CD1c-positive myeloid dendritic cell (primary cell): Measurements from ENCODE around the gene KIR3DL2.
"Not testable (repeated sequence)": the region's sequence is repeated elsewhere in the genome, so short reads cannot be mapped to it uniquely, and the experiment has no call there.

Experiments
- DNase-seq: peaks from one replicate; pipeline ENCODE4 v3.0.0-alpha.2; 2016; ENCODE audit errors: extremely low spot score

The KIR3DL2 gene

DNA sequence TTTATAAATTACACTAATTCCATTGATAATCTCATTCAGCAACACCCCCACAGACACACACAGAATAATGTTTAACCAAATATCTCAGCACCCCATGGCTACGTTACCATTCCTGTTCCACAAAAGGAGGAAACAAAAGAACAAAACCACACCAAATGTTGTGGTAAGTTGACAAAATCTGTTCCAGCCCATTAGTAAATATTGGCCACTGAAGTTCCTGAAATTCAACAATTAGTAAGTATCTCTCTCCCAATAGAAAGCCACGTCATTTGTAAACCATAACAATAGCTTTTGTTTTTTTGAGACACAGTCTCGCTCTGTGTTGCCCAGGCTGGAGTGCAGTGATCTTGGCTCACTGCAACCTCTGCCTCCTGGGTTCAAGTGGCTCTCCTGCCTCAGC, 21.5 kb downstream of the KIR3DL2 start:
- DNase-seq = peak; percentile 77

DNA sequence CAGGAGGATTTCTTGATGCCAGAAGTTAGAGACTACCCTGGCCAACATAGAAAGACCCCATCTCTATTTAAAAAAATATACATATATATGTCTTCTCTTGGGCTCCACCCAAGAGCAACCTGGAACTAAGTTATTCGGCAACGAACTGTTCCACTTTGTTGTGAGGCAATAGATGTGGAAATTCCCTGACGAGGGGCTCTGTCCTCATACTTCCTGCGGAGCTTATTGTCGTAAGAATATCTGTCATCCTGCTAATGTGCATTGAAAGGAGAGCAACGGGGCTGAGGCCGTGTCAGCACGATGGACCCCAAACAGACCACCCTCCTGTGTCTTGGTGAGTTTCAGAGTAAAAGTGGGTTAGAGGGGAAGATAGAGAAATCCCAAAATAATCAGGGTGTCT, 23.7 kb downstream of the KIR3DL2 start, which contains the start of gene FCAR:
TSS of gene FCAR (plus strand) at position 246 of the 400 bp plus-strand sequence. CDS start at position 301, 55 bp downstream.
- peak; percentile 87 for DNase-seq

DNA sequence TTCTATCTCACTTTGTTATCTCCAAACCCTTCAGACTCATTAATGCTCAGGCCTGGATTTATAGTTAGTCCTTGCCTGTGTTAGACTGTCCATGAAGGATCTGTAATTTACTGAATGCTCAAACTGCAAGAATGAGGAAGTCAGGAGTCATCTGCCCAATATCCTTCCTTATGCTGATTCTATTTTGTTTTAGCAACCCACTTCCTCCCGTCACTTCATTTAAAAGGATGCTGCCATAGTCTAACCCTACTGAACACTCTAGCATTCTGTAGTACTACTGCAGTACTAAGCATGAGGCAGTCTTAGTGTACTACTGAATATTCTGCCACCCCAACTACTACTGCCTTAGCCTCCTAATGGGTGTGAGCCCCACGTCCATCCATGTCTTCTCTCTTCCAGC, 25.3 kb downstream of the KIR3DL2 start:
- DNase-seq = peak; percentile 79

DNA sequence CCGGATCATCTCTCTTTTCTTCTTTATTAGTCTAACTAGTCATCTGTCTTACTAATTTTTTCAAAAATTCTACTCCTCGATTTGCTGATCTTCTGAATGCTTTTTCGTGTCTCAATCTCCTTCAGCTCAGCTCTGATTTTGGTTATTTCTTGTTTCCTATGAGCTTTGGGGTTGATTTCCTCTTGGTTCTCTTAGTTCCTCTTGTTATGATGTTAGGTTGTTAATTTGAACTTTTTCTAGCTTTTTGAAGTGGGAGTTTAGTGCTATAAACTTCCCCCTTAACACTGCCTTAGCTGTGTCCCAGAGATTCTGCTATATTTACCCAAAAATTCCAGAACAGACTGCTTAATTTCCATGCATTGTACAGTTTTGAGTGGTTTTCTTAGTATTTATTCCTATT, 27.2 kb downstream of the KIR3DL2 start:
- DNase-seq = peak; percentile 84

DNA sequence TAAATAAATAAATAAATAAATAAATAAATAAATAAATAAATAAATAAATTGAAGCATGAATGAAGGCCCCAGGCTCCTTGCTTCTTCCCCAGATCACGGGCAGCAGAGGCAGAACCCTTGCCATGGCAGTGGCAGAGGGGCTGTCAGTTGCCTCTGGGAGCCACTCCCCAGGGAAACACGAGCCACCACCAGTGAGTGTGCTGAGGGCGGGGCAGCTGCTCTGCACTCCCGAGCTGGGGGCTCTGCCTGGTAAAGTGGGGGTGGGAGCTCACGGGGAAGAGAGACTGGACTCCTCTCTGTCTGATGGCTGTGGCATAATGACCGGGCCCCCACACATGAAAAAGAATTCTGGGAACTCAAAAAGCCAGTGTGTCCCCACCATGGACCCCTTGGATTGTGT, 31.6 kb downstream of the KIR3DL2 start:
- no peak for DNase-seq

DNA sequence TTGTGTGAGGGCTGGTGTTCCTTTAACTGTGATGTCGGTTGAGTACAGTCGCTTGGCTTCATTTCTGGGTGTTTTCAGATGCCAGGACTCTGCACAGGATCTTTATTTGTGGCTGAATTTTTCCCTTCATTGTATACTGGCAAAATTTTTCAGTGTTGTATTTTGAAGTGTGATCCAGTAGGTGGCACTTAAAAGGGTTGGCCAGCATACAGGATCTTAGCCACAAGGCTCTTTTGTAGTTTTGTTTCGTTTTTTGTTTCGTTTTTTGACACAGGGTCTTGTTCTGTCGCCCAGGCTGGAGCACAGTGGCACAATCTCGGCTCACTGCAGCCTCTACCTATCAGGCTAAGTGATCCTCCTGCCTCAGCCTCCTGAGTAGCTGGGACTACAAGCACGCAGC, 32.5 kb downstream of the KIR3DL2 start:
- peak; percentile 50 for DNase-seq

DNA sequence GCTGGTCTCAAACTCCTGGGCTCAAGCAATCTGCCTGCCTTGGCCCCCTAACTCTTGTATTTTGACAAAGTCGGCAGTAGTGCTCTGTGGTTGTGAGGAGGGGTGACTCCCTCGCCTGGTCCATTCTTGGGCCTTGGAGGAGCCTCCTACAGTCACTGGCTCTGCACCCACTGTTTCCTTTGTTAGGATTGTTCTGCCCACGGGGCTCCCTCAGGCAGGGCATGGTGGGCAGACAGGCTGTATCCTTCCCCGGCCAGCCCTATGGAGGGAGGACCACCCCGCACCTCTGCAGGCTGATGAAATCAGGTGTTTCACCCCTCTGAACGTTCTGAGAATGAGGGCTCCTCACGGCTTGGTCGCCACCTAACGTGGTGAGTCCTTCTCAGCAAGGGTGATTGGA, 33.0 kb downstream of the KIR3DL2 start:
- no peak for DNase-seq

DNA sequence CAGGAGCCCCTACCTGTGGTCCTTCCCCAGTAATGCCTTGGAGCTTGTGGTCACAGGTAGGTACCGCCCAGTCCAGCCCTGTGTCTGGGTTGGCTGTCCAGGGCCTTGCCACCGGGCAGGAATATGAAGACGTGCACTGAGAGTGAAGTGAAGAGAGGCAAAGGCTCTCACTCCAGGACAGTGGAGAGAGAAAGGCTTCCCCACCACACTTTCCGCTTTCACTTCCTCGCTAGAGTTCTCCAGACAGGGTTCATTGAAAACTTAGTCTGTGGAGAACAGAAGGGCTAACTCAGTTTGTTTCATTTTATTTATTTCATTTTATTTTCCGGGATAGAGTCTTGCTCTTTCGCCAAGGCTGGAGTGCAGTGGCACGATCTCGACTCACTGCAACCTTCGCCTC, 38.0 kb downstream of the KIR3DL2 start:
- peak; percentile 26 for DNase-seq

DNA sequence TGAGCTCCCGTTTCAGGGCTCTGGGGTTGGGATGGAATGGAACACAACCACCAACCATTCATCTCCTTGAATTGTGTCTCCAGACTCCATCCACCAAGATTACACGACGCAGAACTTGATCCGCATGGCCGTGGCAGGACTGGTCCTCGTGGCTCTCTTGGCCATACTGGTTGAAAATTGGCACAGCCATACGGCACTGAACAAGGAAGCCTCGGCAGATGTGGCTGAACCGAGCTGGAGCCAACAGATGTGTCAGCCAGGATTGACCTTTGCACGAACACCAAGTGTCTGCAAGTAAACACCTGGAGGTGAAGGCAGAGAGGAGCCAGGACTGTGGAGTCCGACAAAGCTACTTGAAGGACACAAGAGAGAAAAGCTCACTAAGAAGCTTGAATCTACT, 39.3 kb downstream of the KIR3DL2 start:
- DNase-seq = no peak

DNA sequence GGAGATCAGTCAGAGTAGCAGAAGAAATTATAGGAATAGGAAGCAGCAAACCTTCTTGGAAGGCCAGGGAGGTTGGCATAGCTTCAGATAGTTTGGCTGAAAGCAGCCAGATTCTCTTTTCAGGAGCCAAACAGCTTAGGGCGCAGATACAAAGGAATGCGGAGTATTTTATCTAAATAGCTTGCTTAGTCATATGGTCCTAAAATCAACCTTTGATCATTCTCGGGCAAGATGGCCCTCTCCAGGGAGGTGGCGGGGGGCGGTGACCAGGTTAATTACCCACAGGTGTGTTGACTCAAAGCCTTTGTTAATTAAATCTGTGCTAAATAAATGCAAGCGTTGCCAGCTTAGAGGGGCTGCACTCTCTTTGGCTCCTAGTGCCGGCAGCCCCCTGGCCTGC, 43.2 kb downstream of the KIR3DL2 start:
- DNase-seq = no peak

DNA sequence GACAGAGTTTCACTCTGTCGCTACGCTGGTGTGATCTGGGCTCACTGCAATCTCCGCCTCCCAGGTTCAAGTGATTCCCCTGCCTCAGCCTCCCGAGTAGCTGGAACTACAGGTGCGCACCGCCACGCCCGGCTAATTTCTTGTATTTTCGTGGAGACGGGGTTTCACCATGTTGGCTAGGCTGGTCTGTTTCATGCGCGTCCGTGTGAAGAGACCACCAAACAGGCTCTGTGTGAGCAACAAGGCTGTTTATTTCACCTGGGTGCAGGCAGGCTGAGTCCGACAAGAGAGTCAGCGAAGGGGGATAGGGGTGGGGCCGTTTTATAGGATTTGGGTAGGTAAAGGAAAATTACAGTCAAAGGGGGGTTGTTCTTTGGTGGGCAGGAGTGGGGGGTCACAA, 43.9 kb downstream of the KIR3DL2 start:
- DNase-seq = not testable (repeated sequence)

DNA sequence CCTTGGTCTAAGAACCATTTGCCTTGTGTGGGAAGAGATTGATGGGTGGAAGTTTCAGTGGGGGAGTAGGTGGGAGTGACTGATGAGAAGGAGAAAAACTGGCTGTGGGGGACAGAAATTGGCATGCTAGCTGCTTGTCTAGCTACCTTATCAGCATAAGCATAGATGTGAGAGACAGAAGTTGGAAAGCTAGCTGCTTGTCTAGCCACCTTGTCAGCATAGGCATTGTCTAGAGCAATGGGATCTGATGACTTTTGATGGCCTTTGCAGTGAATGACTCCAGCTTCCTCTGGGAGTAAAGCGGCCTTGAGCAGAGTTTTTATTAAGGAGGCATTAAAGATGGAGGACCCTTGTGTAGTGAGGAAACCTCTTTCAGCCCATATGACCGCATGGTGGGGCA, 45.8 kb downstream of the KIR3DL2 start:
- DNase-seq = no peak

DNA sequence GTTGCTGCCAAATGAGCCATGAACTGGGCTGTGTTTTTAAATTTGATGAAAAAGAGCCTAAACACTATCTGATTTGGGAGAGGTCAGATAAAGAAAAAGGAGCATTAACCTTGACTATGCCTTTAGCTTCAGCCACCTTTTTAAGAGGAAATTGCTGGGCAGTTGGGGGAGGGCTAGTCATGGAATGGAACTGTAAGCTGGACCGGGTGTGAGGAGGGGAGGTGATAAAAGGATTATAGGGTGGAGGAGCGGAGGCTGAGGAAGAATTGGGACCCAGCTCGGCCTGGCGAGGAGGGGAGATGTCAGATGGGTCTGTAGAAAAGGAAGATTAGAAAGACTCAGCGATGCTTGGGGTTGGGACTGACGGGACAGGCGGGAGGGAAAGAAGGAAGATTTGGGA, 48.4 kb downstream of the KIR3DL2 start:
- not testable (repeated sequence) for DNase-seq

DNA sequence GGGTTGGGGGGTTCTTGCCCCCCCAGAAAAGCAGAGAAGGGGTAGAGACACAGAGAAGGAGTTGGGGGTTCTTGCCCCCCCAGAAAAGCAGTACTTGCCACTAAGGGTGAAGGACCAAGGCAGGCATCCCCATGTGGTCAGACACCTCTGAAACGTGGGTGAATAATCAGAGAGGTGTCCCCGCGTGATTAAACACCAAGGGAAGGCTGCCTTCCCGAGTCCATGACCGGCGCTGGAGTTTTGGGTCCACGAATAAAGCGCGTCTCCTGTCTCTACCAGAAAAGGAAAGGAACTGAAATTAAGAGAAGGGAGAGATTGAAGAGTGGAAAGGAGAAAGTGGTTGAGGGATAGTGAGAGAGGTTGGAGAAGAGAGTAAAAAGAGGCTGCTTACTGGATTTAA, 49.4 kb downstream of the KIR3DL2 start:
- DNase-seq = not testable (repeated sequence)

DNA sequence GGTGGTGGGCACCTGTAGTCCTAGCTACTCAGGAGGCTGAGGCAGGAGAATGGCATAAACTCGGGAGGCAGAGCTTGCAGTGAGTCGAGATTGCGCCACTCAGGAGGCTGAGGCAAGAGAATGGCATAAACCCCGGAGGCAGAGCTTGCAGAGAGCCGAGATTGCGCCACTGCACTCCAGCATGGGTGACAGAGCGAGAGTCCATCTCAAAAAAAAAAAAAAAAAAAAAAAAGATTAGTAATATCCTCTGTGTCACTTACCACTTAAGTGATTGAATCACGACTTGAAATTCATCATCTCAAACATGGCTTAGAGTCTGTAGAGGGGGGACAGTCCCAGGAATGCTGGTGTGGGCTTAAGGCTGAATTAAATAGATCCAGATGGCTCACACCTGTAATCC, 50.9 kb downstream of the KIR3DL2 start:
- DNase-seq = peak; percentile 76

DNA sequence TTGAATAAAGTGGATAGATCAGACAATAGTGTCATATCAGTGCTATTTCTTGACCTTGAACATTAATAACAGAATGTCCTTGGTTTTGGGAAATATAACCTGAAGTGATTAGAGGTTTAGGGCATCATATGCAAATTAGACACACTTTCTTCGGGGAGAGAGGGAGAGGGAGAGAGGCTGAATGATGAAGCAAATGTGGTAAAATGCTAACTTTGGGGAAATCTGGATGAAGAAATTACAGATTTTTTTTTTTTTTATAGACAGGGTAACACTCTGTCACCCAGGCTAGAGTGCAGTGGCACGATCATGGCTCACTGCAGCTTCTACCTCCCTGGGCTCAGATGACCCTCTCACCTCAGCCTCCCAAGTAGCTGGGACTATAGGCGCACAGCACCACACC, 51.8 kb downstream of the KIR3DL2 start:
- no peak for DNase-seq

DNA sequence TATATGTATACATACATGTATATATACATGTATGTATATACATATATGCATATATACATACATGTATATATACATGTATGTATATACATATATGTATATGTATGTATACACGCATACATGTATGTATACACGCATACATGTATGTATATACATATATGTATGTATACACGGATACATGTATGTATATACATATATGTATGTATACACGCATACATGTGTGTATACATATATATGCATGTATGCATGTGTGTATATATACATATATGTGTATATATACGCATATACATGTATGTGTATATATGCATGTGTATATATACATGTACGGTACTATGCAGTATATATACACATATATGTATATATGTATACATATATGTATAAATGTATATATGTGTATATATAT, 53.1 kb downstream of the KIR3DL2 start:
- DNase-seq = no peak

DNA sequence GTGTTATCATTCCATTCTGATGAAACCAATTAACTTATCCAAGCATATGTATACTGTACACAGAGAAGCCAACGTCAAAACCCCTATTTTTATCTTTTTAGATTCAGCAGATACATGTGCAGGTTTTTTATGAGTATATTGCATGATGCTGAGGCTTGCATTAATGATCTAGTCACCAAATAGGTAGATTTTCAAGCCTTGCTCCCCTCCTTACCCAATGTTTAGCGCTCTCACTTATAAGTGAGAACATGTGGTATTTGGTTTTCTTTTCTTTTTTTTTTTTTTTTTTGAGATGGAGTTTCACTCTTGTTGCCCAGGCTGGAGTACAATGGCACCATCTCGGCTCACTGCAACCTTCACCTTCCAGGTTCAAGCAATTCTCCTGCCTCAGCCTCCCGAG, 54.0 kb downstream of the KIR3DL2 start:
- DNase-seq = not testable (repeated sequence)

DNA sequence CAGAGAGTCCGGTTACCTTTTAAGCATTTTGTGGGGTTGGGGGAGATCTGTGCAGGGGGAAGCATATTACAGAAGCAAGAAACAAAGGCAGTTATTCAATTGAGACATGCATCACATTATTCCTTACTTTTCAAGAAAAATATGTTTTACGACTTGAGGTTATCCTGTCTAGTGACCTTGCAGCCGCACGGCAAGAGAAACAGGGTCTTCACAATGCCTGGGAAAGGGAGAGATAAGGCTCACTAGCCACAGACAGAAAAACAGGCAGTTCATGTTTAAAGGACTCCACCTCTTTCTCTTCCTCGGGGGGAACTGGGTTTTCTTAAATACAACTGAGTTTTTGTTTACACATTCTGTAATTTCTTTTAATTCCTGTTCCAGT, 55.2 kb downstream of the KIR3DL2 start:
- no peak for DNase-seq

DNA sequence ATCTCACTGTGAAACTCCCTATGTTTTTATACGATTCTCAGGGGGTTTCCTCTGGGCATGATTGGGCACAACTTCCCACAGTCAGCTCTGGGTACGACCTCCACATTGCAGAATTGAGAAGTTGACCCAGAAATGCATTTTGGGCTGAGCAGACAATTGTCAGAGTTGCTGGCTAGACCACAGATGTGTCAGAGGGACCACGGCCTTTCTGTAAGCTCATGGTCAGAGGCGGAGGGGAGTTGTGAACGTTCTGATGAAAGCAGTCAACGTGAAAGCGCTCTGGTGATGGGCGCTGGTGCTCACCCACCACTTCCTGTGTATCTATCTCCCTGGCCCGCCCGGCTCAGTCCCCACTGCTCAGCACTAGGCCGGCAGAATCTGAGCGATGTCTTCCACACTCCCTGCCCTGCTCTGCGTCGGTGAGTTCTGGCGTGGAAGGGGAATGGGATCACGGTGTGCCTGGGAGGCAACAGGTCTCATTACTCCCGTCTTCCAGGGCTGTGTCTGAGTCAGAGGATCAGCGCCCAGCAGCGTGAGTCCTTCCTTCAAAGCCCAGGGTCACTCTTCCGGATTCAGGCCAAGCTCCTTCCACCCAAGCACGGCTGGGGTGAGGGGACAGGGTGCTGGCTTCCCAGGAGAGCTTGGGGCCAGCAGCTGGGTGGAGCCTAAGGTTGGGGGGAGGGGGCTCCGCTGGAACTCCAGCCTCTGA, 55.7 kb downstream of the KIR3DL2 start, which contains the start of gene NCR1:
TSS of gene NCR1 (plus strand) at position 346 of the 709 bp plus-strand sequence. CDS start at position 386, 40 bp downstream.
- DNase-seq = peak; percentile 42

DNA sequence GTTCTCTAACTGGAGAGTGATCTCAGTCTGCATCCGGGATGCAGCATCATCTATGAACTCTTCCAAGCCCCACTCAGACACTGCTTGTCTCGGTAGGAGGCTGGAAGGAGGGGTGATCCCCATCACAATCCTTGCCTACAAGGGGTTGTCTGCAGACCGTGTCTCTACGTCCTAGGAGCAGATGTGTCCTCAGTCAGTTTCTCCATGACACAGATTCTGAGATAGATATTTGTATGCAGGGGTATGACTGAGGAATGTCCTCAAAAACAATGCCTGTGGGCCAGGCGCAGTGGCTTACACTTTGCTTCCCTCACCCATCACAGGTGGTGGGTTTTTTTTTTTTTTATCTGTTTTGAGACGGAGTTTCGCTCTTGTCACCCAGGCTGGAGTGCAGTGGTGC, 56.6 kb downstream of the KIR3DL2 start:
- no peak for DNase-seq

DNA sequence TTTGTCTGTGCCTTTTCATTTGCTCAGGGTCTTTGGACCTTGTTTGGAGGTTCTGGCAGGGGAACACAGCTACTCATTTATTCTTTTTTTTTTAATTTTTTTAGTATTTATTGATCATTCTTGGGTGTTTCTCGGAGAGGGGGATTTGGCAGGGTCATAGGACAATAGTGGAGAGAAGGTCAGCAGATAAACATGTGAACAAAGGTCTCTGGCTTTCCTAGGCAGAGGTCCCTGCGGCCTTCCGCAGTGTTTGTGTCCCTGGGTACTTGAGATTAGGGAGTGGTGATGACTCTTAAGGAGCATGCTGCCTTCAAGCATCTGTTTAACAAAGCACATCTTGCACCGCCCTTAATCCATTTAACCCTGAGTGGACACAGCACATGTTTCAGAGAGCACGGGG, 57.7 kb downstream of the KIR3DL2 start:
- not testable (repeated sequence) for DNase-seq
